Aorta (tissue), 5 donors: ENCODE measurements around the gene PRDX6. TPM values are rescaled to one million over a fixed set of nuclear protein-coding genes. Genes with fewer than 3 reads are reported as not detected.

ENCODE experiments used
- ATAC-seq: fragments of 200-7000 bp; cut with Tn5 transposase; one replicate; pipeline ENCODE4 v1.9.1; 2022; ENCODE audit warnings: moderate library complexity; ENCODE audit not compliant: low FRiP score
- DNase-seq, 2 donors: peaks; one replicate each; pipeline ENCODE4 v3.0.0-alpha.2; 2020
- H3K27ac ChIP-seq, 2 donors: one replicate each; pipeline ENCODE4 v1.5.1; 2013; ENCODE audit warnings: low read length in 2 of 2, mild to moderate bottlenecking in 2 of 2, moderate library complexity in 2 of 2, control low read depth in 1 of 2, inconsistent platforms in 1 of 2, low read depth in 1 of 2
- H3K27me3 ChIP-seq, 2 donors: one replicate each; pipeline ENCODE4 v1.6.1; 2013; ENCODE audit warnings: control low read depth in 1 of 2, low read length in 1 of 2, mild to moderate bottlenecking in 1 of 2, moderate library complexity in 1 of 2; ENCODE audit not compliant: insufficient read depth in 2 of 2, control insufficient read depth in 1 of 2
- H3K36me3 ChIP-seq, 2 donors: one replicate each; pipeline ENCODE4 v1.6.1; 2013; ENCODE audit warnings: control low read depth in 1 of 2, low read length in 1 of 2, mild to moderate bottlenecking in 1 of 2; ENCODE audit not compliant: insufficient read depth in 2 of 2, control insufficient read depth in 1 of 2
- H3K4me1 ChIP-seq, 2 donors: one replicate each; pipeline ENCODE4 v1.6.1; 2013; ENCODE audit warnings: low read length in 2 of 2, control low read depth in 1 of 2, mild to moderate bottlenecking in 1 of 2, moderate library complexity in 1 of 2; ENCODE audit not compliant: insufficient read depth in 2 of 2, control insufficient read depth in 1 of 2
- H3K4me3 ChIP-seq, 2 donors: one replicate each; pipeline ENCODE4 v1.5.1; 2013; ENCODE audit warnings: low read length in 2 of 2, control low read depth in 1 of 2, mild to moderate bottlenecking in 1 of 2
- H3K9me3 ChIP-seq: one replicate; pipeline ENCODE4 v1.6.1; 2013; ENCODE audit warnings: mild to moderate bottlenecking, low read length; ENCODE audit not compliant: control insufficient read depth
- WGBS, 2 donors: extraction: QIAGEN DNeasy Blood & Tissue Kit; methylation state at CpG; one replicate each; pipeline ENCODE4 v1.1.7; 2013; 5-methylcytosine and 5-hydroxymethylcytosine counted together
- intact Hi-C, 2 donors: fragments of 100-400 bp; cut with DNase I; formaldehyde crosslinking; loops; one replicate each; pipeline versions ENCODE4 v1.14.2 to v1.15.0; 2022
- polyA plus RNA-seq, 2 donors: library from polyadenylated mRNA; stranded (reverse); fragments of 200-250 nt; gene quantifications; one replicate each; pipeline ENCODE4 v1.2.3, GENCODE V29; 2013
- total RNA-seq, 2 donors: library from RNA; stranded (reverse); fragmentation: NEBNext Ultra II Directional; extraction: Animal tissue kit (Norgen Biotek cat#: 25700); gene quantifications; one replicate each; pipeline ENCODE4 v1.2.1, GENCODE V29; 2021
- donor health status: healthy with polysubstance abuse.
- donor health status: Bipolar disorder and iron deficiency.
- donor health status: DM: no; HTN: no; CAD: no.
- donor health status: DM: no; HTN: no; CAD: no.
- donor health status: DM: yes; HTN: yes; CAD: no.

Gene PRDX6
- total and polyA plus RNA-seq, 4 donors = 130 to 205 (median 152) TPM

- Histone ChIP-seq H3K27me3 (no peaks in the 10 kb centered on the region), H3K9me3 (no peaks in the 10 kb centered on the region), H3K36me3 (no peaks in the 10 kb centered on the region), H3K27ac (no peak overlapping the region), H3K4me1 (no peaks in the 10 kb centered on the region), H3K4me3 (no peak overlapping the region)
- WGBS, 2 donors = 75 to 94% methylated on average over 8 of the region's 8 CpGs
- ATAC-seq (no peak), DNase-seq (no peak)
- intact Hi-C loops = no loop called here
Observed at GRCh38 chr1:173495609-173496267, 18.6 kb downstream of the PRDX6 start.

GRCh38 chr1:173496757-173497320 is 19.7 kb downstream of the PRDX6 start:
- H3K27me3 ChIP-seq = no peaks in the 10 kb centered on the region
- H3K9me3 ChIP-seq = no peaks in the 10 kb centered on the region
- ATAC-seq (no peak), DNase-seq (no peak)
- intact Hi-C loops = no loop called here
- H3K4me1 ChIP-seq = no peaks in the 10 kb centered on the region
- 90 to 98% methylated on average over 2 of the region's 2 CpGs for WGBS, 2 donors
- no peak overlapping the region for H3K4me3 ChIP-seq
- H3K27ac ChIP-seq = no peak overlapping the region
- H3K36me3 ChIP-seq = no peaks in the 10 kb centered on the region

- intact Hi-C loops = no loop called here
- peaks cover 0 to under 1% of the 10 kb centered on the region in 2 donors for H3K27me3 ChIP-seq
- WGBS, 2 donors = 71 to 77% methylated on average over 4 of the region's 4 CpGs
- H3K9me3 ChIP-seq = no peaks in the 10 kb centered on the region
- DNase-seq = no peak
- no peaks in the 10 kb centered on the region for H3K36me3 ChIP-seq
- H3K4me3 ChIP-seq = no peak overlapping the region
- H3K27ac ChIP-seq = no peak overlapping the region
- H3K4me1 ChIP-seq = no peaks in the 10 kb centered on the region
- no peak for ATAC-seq
Observed at GRCh38 chr1:173499729-173500128, 22.6 kb downstream of the PRDX6 start.

GRCh38 chr1:173502104-173502503 is 25.0 kb downstream of the PRDX6 start:
- intact Hi-C loops = no loop called here
- no peak overlapping the region for H3K4me3 ChIP-seq
- H3K4me1 ChIP-seq = no peaks in the 10 kb centered on the region
- no peak for DNase-seq
- no peaks in the 10 kb centered on the region for H3K9me3 ChIP-seq
- H3K27ac ChIP-seq = no peak overlapping the region
- no peak for ATAC-seq
- no peaks in the 10 kb centered on the region for H3K36me3 ChIP-seq
- peaks cover 0 to 1% of the 10 kb centered on the region in 2 donors for H3K27me3 ChIP-seq
- 90 to 100% methylated on average over 1 of the region's 1 CpG for WGBS, 2 donors

- ATAC-seq = no peak
- H3K27me3 ChIP-seq = peaks cover 0 to 1% of the 10 kb centered on the region in 2 donors
- H3K36me3 ChIP-seq = no peaks in the 10 kb centered on the region
- DNase-seq = no peak
- no peaks in the 10 kb centered on the region for H3K4me1 ChIP-seq
- 29 to 31% methylated on average over 4 of the region's 4 CpGs for whole genome bisulfite sequencing, 2 donors
- no peak overlapping the region for H3K27ac ChIP-seq
- intact Hi-C loops = no loop called here
- H3K9me3 ChIP-seq = no peaks in the 10 kb centered on the region
- no peak overlapping the region for H3K4me3 ChIP-seq
Observed at GRCh38 chr1:173503391-173503790, 26.3 kb downstream of the PRDX6 start.

GRCh38 chr1:173504268-173504667 is 27.1 kb downstream of the PRDX6 start:
- Histone ChIP-seq H3K36me3 (no peaks in the 10 kb centered on the region), H3K27ac (no peak overlapping the region), H3K9me3 (no peaks in the 10 kb centered on the region), H3K27me3 (peaks cover 0 to 1% of the 10 kb centered on the region in 2 donors), H3K4me3 (no peak overlapping the region), H3K4me1 (no peaks in the 10 kb centered on the region)
- DNase-seq (no peak), ATAC-seq (no peak)
- intact Hi-C loops = no loop called here
- WGBS, 2 donors = 83 to 85% methylated on average over 4 of the region's 4 CpGs

- H3K9me3 ChIP-seq = no peaks in the 10 kb centered on the region
- no peak for ATAC-seq
- H3K27me3 ChIP-seq = peaks cover 0 to 1% of the 10 kb centered on the region in 2 donors
- no peak for DNase-seq
- intact Hi-C loops = no loop called here
- H3K4me3 ChIP-seq = no peak overlapping the region
- H3K27ac ChIP-seq = no peak overlapping the region
- H3K4me1 ChIP-seq = no peaks in the 10 kb centered on the region
- no peaks in the 10 kb centered on the region for H3K36me3 ChIP-seq
Observed at GRCh38 chr1:173505391-173505790, 28.3 kb downstream of the PRDX6 start.

GRCh38 chr1:173506437-173506836 is 29.3 kb downstream of the PRDX6 start:
- intact Hi-C loops = no loop called here
- Histone ChIP-seq H3K27me3 (peaks cover 0 to 1% of the 10 kb centered on the region in 2 donors), H3K9me3 (no peaks in the 10 kb centered on the region), H3K4me1 (no peaks in the 10 kb centered on the region), H3K36me3 (no peaks in the 10 kb centered on the region), H3K4me3 (no peak overlapping the region), H3K27ac (no peak overlapping the region)
- ATAC-seq (no peak), DNase-seq (no peak)
- 85 to 86% methylated on average over 6 of the region's 6 CpGs for WGBS, 2 donors

GRCh38 chr1:173507205-173507846 is 30.2 kb downstream of the PRDX6 start:
- WGBS, 2 donors = 41 to 45% methylated on average over 3 of the region's 3 CpGs
- no peaks in the 10 kb centered on the region for H3K9me3 ChIP-seq
- peaks cover 0 to 1% of the 10 kb centered on the region in 2 donors for H3K27me3 ChIP-seq
- ATAC-seq (no peak), DNase-seq (no peak)
- H3K4me3 ChIP-seq = no peak overlapping the region
- H3K27ac ChIP-seq = no peak overlapping the region
- intact Hi-C loops = no loop called here
- H3K4me1 ChIP-seq = no peaks in the 10 kb centered on the region
- no peaks in the 10 kb centered on the region for H3K36me3 ChIP-seq
